Measurements from ENCODE around the gene TEFM. TPM values are rescaled to one million over a fixed set of nuclear protein-coding genes. Genes with fewer than 3 reads are reported as not detected.
A peak's percentile ranks its signal among the peaks of the same experiment; 100 is the strongest.

The TEFM gene, protein sequence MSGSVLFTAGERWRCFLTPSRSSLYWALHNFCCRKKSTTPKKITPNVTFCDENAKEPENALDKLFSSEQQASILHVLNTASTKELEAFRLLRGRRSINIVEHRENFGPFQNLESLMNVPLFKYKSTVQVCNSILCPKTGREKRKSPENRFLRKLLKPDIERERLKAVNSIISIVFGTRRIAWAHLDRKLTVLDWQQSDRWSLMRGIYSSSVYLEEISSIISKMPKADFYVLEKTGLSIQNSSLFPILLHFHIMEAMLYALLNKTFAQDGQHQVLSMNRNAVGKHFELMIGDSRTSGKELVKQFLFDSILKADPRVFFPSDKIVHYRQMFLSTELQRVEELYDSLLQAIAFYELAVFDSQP
- total RNA-seq (10.0 TPM), polyA plus RNA-seq (10 to 100 TPM; 19.3 to 21.7 (median 19.5) TPM)

DNA sequence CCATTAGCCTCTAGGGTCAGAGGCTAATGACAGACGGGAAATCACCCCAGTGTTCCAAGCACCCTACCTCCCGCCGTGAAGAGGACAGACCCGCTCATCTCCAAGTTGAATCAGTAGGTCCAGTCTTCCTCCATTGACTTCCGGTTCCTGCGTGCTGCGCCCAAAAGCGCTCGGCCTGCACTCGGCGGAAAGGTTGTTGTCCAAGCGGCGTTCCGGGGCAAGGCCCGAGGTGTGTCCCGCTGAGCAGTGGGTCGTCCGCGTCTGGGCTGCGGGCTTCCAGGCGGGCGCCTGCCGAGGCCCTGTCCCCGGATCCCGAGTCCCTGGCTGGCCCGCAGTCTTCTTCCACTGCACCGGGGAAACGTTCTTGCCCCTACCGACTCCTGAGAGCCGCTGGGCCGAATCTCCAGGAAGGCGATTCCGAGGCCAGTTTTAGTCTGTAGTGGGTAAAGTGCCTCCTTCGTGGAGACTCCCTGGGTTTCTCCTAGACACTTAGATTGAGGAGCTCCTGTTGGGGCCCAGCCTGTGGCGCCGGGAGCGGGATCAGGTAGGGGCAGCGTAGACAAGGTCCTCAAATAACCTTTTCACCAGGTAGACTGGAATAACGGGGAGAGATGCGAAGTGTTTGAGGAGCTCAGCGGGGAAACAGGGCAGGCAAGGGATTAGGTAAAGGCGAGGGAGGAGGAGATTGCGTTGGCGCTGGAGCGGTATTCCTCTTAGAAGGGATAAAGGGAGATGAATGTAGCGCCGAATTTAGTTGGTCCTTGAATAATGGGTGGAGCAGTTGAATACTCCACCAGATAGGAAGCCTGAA, at the start of gene TEFM:
TSS of gene TEFM (minus strand) at position 138 of the 811 bp plus-strand sequence. CDS start at position 98, 40 bp downstream.
- peaks cover 23 to 67% (median 47%) of the 10 kb centered on the region in 4 donors for H3K4me1 Mint-ChIP-seq
- ATAC-seq (ENCODE audit: low read depth in 2 of 2): peak; percentile 97 to 98

DNA sequence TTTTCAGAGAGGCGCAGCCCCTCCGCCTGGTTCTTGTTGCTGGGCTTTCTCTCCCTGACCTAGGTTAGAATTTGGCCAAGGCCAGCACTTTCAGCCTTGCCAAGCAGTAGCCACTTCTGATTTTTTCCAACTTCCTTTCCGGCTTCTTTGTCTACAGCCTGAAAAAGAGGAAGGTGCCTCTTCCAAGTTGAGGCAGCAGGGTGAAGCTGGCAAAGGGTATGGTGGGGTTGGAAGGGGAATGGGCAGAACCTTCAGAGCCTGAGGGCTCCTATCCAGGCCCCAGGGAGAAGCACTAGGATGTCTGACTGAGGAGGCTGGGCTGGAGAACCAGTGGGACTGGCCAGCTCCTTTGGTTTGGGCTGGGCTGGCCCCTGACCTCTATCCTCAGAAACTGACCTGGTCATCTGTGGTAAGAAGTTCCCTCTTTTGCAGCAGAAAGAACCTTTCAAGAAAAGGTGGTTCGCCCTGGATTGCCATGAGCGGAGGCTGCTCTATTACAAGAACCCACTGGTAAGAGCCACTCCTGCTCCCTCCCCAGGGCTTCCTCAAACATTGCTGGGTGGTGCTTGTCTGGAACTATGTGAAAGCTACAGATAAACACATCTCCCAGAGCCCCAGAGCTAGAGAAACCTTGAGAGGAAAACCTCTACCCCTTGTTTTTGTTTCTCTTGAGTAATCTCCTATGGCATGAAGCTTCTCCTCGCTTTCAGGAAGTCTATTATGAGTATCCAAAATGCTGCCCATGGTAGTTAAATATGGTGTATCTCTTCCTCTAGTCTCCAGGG, 48.2 kb upstream of the TEFM start:
- no peak for ATAC-seq (ENCODE audit: low read depth in 2 of 2)
- H3K27ac Mint-ChIP-seq: peak overlapping the region in 1 of 3 donors; percentile 70
- H3K9me3 Mint-ChIP-seq: peaks cover 0 to 1% (median 0%) of the 10 kb centered on the region in 7 donors
- H3K4me3 ChIP-seq (ENCODE audit: low read depth, low read length): no peak overlapping the region
- no peak overlapping the region for H3K4me3 Mint-ChIP-seq
- no peaks in the 10 kb centered on the region for H3K9me3 ChIP-seq (ENCODE audit: control insufficient read depth in 2 of 2, low read length in 2 of 2)
- no peaks in the 10 kb centered on the region for H3K36me3 Mint-ChIP-seq
- H3K27ac ChIP-seq (ENCODE audit: insufficient read depth, low read length, poor library complexity, severe bottlenecking): no peak overlapping the region
- peaks cover 17% of the 10 kb centered on the region for H3K27me3 Mint-ChIP-seq
- no peaks in the 10 kb centered on the region for H3K27me3 ChIP-seq (ENCODE audit: control insufficient read depth, insufficient read depth, low read length)
- no peak for DNase-seq
- no peaks in the 10 kb centered on the region for H3K4me1 ChIP-seq (ENCODE audit: control insufficient read depth, insufficient read depth, low read length, poor library complexity, severe bottlenecking)
- no peaks in the 10 kb centered on the region for H3K36me3 ChIP-seq (ENCODE audit: control insufficient read depth, insufficient read depth, low read length)
- H3K4me1 Mint-ChIP-seq: no peaks in the 10 kb centered on the region

More for the DNA sequence above, at the start of gene TEFM:
- Histone ChIP-seq H3K36me3 (ENCODE audit: control insufficient read depth, insufficient read depth, low read length) (peaks cover 18% of the 10 kb centered on the region), H3K27ac (ENCODE audit: insufficient read depth, low read length, poor library complexity, severe bottlenecking) (peak within 1 kb of the TSS; percentile 78), H3K4me1 (ENCODE audit: control insufficient read depth, insufficient read depth, low read length, poor library complexity, severe bottlenecking) (peaks cover 24% of the 10 kb centered on the region), H3K9me3 (ENCODE audit: control insufficient read depth in 2 of 2, low read length in 2 of 2) (no peaks in the 10 kb centered on the region), H3K4me3 (ENCODE audit: low read depth, low read length) (peak within 1 kb of the TSS; percentile 95), H3K27me3 (ENCODE audit: control insufficient read depth, insufficient read depth, low read length) (no peaks in the 10 kb centered on the region)
- peak; percentile 74 to 95 (median 85) for DNase-seq
- H3K27ac Mint-ChIP-seq: peak within 1 kb of the TSS; percentile 91 to 99 (median 97)
- no peaks in the 10 kb centered on the region for H3K9me3 Mint-ChIP-seq
- H3K27me3 Mint-ChIP-seq: no peaks in the 10 kb centered on the region
- H3K4me3 Mint-ChIP-seq: peak within 1 kb of the TSS; percentile 86 to 96 (median 92)
- H3K36me3 Mint-ChIP-seq: peaks cover 11% of the 10 kb centered on the region

DNA sequence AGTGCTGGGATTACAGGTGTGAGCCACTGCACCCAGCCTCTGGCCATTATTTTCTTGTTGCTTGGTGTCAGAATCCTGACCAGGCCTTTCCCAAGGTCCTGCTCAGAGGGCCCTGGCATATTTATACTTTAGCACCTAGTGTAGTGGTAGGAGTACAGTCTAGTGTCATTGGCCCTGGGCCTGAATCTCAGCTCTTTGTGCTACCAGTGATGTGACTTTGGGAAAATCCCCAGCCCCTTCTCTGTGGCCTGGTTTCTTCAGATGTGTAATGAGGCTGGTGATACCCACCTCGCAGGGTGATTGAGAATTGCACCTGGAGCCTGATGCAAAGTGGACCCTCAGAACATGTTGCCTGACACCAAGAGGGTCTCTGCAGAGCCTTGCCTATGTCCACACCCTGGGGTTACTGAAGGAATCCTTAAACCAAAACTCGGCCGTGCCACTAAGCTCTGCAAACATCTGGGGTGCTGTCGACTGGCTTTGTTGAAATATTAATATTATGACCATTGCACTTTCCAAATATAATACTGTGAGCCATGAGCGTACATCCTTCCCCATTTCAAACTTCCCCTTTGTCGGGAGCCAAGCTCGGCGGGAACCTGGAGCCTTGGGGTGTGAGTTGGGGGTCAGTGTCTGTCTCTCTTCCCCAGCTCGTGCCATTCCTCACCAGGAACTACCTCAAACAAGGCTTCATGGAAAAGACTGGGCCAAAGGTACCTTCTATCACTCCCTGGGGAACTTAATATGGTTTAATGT, 46.8 kb upstream of the TEFM start:
- Mint-ChIP-seq H3K27ac (no peak overlapping the region), H3K4me1 (no peaks in the 10 kb centered on the region), H3K27me3 (peaks cover 11% of the 10 kb centered on the region), H3K4me3 (no peak overlapping the region), H3K36me3 (no peaks in the 10 kb centered on the region), H3K9me3 (peaks cover 0 to 1% (median 0%) of the 10 kb centered on the region in 7 donors)
- Histone ChIP-seq H3K9me3 (ENCODE audit: control insufficient read depth in 2 of 2, low read length in 2 of 2) (no peaks in the 10 kb centered on the region), H3K27ac (ENCODE audit: insufficient read depth, low read length, poor library complexity, severe bottlenecking) (no peak overlapping the region), H3K27me3 (ENCODE audit: control insufficient read depth, insufficient read depth, low read length) (no peaks in the 10 kb centered on the region), H3K36me3 (ENCODE audit: control insufficient read depth, insufficient read depth, low read length) (no peaks in the 10 kb centered on the region), H3K4me1 (ENCODE audit: control insufficient read depth, insufficient read depth, low read length, poor library complexity, severe bottlenecking) (no peaks in the 10 kb centered on the region), H3K4me3 (ENCODE audit: low read depth, low read length) (no peak overlapping the region)
- no peak for ATAC-seq (ENCODE audit: low read depth in 2 of 2)
- no peak for DNase-seq

DNA sequence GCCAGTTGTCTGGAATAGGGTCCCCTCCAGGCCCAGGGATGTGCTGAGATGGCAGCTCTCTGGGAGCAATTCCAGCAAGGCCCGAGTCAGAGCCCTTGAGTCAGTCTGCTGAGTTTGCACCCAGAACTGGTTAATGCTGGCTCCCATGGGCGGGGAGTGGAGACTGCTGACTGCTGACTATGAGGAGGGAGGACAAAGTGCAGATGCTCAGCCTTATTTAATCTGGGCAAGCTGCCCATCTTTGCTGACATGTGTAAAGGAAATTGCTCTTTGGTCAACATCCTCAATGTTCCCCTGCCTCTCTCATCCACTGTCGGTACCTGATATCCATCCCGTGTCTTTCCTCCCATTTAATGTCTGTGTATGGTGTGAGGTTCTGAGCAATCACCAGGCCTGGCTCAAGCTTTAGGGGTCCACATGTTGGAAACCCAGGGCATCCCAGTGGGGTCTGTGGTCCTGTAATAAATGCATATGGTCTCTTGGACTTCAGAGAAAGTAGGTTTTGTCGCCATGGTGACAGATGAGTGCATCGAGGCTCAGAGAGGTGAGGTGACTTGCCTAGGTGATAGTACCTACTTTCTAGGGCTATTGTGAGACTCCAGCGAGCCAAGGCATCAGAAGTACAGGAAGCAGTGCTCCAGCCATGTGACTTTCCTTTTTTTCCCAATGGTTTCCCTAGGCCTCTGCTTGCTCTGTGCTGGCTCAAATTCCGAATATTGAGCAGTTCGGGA, 44.8 kb upstream of the TEFM start:
- Mint-ChIP-seq H3K27ac (peak overlapping the region in 1 of 3 donors; percentile 31), H3K9me3 (no peaks in the 10 kb centered on the region), H3K4me1 (no peaks in the 10 kb centered on the region), H3K36me3 (no peaks in the 10 kb centered on the region), H3K27me3 (no peaks in the 10 kb centered on the region), H3K4me3 (no peak overlapping the region)
- H3K36me3 ChIP-seq (ENCODE audit: control insufficient read depth, insufficient read depth, low read length): no peaks in the 10 kb centered on the region
- no peak overlapping the region for H3K27ac ChIP-seq (ENCODE audit: insufficient read depth, low read length, poor library complexity, severe bottlenecking)
- ATAC-seq (ENCODE audit: low read depth in 2 of 2) (no peak), DNase-seq (no peak)
- no peaks in the 10 kb centered on the region for H3K9me3 ChIP-seq (ENCODE audit: control insufficient read depth in 2 of 2, low read length in 2 of 2)
- no peak overlapping the region for H3K4me3 ChIP-seq (ENCODE audit: low read depth, low read length)
- no peaks in the 10 kb centered on the region for H3K27me3 ChIP-seq (ENCODE audit: control insufficient read depth, insufficient read depth, low read length)
- no peaks in the 10 kb centered on the region for H3K4me1 ChIP-seq (ENCODE audit: control insufficient read depth, insufficient read depth, low read length, poor library complexity, severe bottlenecking)

DNA sequence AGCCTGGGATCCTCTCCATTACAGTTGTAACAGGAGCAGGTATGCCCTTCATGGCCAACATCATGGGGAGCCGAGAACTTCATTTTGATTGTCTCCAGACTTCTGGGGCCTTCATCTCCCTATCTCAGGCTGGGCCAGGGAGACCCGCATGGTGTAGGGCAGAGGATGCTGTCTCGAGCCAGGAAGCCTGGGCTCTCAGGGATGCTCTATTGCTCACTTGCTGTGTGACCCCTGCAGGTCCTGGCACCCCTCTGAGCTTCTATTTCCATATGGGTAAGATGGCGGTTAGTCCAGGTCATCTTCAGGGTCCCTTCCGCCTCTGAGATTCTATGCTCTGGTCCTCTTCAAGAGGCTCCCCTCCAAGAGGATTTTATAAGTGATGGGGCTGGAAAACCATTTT, 44.2 kb upstream of the TEFM start:
- Mint-ChIP-seq H3K9me3 (no peaks in the 10 kb centered on the region), H3K27me3 (no peaks in the 10 kb centered on the region), H3K36me3 (no peaks in the 10 kb centered on the region), H3K4me3 (no peak overlapping the region), H3K4me1 (no peaks in the 10 kb centered on the region), H3K27ac (no peak overlapping the region)
- Histone ChIP-seq H3K36me3 (ENCODE audit: control insufficient read depth, insufficient read depth, low read length) (no peaks in the 10 kb centered on the region), H3K27me3 (ENCODE audit: control insufficient read depth, insufficient read depth, low read length) (no peaks in the 10 kb centered on the region), H3K4me3 (ENCODE audit: low read depth, low read length) (no peak overlapping the region), H3K27ac (ENCODE audit: insufficient read depth, low read length, poor library complexity, severe bottlenecking) (no peak overlapping the region), H3K4me1 (ENCODE audit: control insufficient read depth, insufficient read depth, low read length, poor library complexity, severe bottlenecking) (no peaks in the 10 kb centered on the region), H3K9me3 (ENCODE audit: control insufficient read depth in 2 of 2, low read length in 2 of 2) (no peaks in the 10 kb centered on the region)
- ATAC-seq (ENCODE audit: low read depth in 2 of 2) (no peak), DNase-seq (no peak)

DNA sequence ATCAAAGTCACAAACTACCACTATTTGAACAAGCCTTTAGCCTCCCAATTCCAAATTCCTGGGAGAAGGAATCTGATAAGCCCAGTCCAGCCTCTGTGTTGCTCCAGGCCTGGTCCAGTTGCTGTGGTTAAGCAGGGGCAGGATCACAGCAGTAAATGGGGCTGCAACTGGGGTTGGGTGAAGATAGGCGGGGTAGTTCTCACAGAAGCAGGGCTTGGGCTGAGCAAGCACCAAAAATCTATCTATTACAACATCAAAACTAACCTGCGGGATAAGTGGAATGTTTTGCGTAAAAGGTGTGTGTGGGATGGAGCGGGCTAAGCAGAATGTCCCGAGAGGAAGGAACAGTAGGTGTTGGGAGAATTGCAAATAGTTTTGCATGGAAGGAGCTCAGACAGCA, 41.8 kb upstream of the TEFM start:
- no peak overlapping the region for H3K27ac ChIP-seq (ENCODE audit: insufficient read depth, low read length, poor library complexity, severe bottlenecking)
- Mint-ChIP-seq H3K4me1 (no peaks in the 10 kb centered on the region), H3K36me3 (no peaks in the 10 kb centered on the region)

More for the DNA sequence above, 41.8 kb upstream of the TEFM start:
- Mint-ChIP-seq H3K27me3 (no peaks in the 10 kb centered on the region), H3K4me3 (no peak overlapping the region), H3K27ac (no peak overlapping the region), H3K9me3 (no peaks in the 10 kb centered on the region)
- DNase-seq (no peak), ATAC-seq (ENCODE audit: low read depth in 2 of 2) (no peak)
- Histone ChIP-seq H3K4me3 (ENCODE audit: low read depth, low read length) (no peak overlapping the region), H3K9me3 (ENCODE audit: control insufficient read depth in 2 of 2, low read length in 2 of 2) (no peaks in the 10 kb centered on the region), H3K36me3 (ENCODE audit: control insufficient read depth, insufficient read depth, low read length) (no peaks in the 10 kb centered on the region), H3K4me1 (ENCODE audit: control insufficient read depth, insufficient read depth, low read length, poor library complexity, severe bottlenecking) (no peaks in the 10 kb centered on the region), H3K27me3 (ENCODE audit: control insufficient read depth, insufficient read depth, low read length) (no peaks in the 10 kb centered on the region)
